Loucy (cell line): ENCODE results near the gene SUPT3H.

Experiments
- CTCF ChIP-seq: fragments of 200-600 bp; sonication (generic); conservative IDR thresholded peaks from 2 replicates; pipeline ENCODE4 v1.5.1; 2014; ENCODE audit warnings: mild to moderate bottlenecking, antibody characterized with exemption, low read length
- EZH2phosphoT487 ChIP-seq: fragments of 200-600 bp; IDR thresholded peaks from 2 replicates; pipeline ENCODE4 v1.6.1; 2018; ENCODE audit warnings: antibody characterized with exemption, mild to moderate bottlenecking, moderate library complexity, borderline replicate concordance

GRCh38 chr6:44843734-44844133 lies 534.0 kb downstream of the SUPT3H start:
- no peak for TF ChIP-seq EZH2phosphoT487
- TF ChIP-seq CTCF = no peak
